Measurements from ENCODE around the gene RNF152.
A peak's percentile ranks its signal among the peaks of the same experiment; 100 is the strongest.

The RNF152 gene

GRCh38 chr18:61833978-61834377, 58.8 kb downstream of the RNF152 start:
- Histone ChIP-seq H3K4me3 (IDR thresholded peaks at IDR 0.05; ENCODE audit: insufficient read depth, low read depth, low read length) (no peak overlapping the region), H3K79me2 (ENCODE audit: insufficient read depth, low read depth) (no peaks in the 10 kb centered on the region), H2AFZ (ENCODE audit: low read depth) (no peak overlapping the region), H3K4me1 (ENCODE audit: low read depth, poor library complexity, severe bottlenecking) (peaks cover 10% of the 10 kb centered on the region), H3K36me3 (ENCODE audit: insufficient read depth) (no peaks in the 10 kb centered on the region), H3K27ac (no peak overlapping the region), H3K4me2 (no peak overlapping the region; the same call in 1 of the 2 replicates), H3K9ac (no peak overlapping the region), H3K27me3 (ENCODE audit: insufficient read depth, low read depth) (no peaks in the 10 kb centered on the region), H4K20me1 (ENCODE audit: insufficient read depth) (no peaks in the 10 kb centered on the region)
- no peak for TF ChIP-seq CTCF (conservative IDR thresholded peaks at IDR 0.05; ENCODE audit: low read depth, low read length)

GRCh38 chr18:61833387-61833786, 59.4 kb downstream of the RNF152 start:
- no peak for TF ChIP-seq CTCF (conservative IDR thresholded peaks at IDR 0.05; ENCODE audit: low read depth, low read length)
- H3K36me3 ChIP-seq (ENCODE audit: insufficient read depth), result no peaks in the 10 kb centered on the region
- no peaks in the 10 kb centered on the region for H4K20me1 ChIP-seq (ENCODE audit: insufficient read depth)
- no peak overlapping the region for H2AFZ ChIP-seq (ENCODE audit: low read depth)
- H3K27me3 ChIP-seq (ENCODE audit: insufficient read depth, low read depth), result no peaks in the 10 kb centered on the region
- H3K4me3 ChIP-seq (IDR thresholded peaks at IDR 0.05; ENCODE audit: insufficient read depth, low read depth, low read length), result no peak overlapping the region
- H3K27ac ChIP-seq, result no peak overlapping the region
- no peak overlapping the region for H3K9ac ChIP-seq
- H3K4me1 ChIP-seq (ENCODE audit: low read depth, poor library complexity, severe bottlenecking), result peaks cover 10% of the 10 kb centered on the region
- no peaks in the 10 kb centered on the region for H3K79me2 ChIP-seq (ENCODE audit: insufficient read depth, low read depth)
- peak overlapping the region; percentile 0; the same call in 1 of the 2 replicates for H3K4me2 ChIP-seq

GRCh38 chr18:61832858-61833257, 59.9 kb downstream of the RNF152 start:
- TF ChIP-seq CTCF (conservative IDR thresholded peaks at IDR 0.05; ENCODE audit: low read depth, low read length), result no peak
- Histone ChIP-seq H4K20me1 (ENCODE audit: insufficient read depth) (no peaks in the 10 kb centered on the region), H3K4me3 (IDR thresholded peaks at IDR 0.05; ENCODE audit: insufficient read depth, low read depth, low read length) (no peak overlapping the region), H3K79me2 (ENCODE audit: insufficient read depth, low read depth) (no peaks in the 10 kb centered on the region), H2AFZ (ENCODE audit: low read depth) (no peak overlapping the region), H3K4me1 (ENCODE audit: low read depth, poor library complexity, severe bottlenecking) (peaks cover 10% of the 10 kb centered on the region), H3K27me3 (ENCODE audit: insufficient read depth, low read depth) (no peaks in the 10 kb centered on the region), H3K36me3 (ENCODE audit: insufficient read depth) (no peaks in the 10 kb centered on the region), H3K27ac (no peak overlapping the region), H3K9ac (no peak overlapping the region), H3K4me2 (peak overlapping the region; percentile 0; the same call in 1 of the 2 replicates)

- Histone ChIP-seq H3K27ac (no peak overlapping the region), H4K20me1 (ENCODE audit: insufficient read depth) (no peaks in the 10 kb centered on the region), H3K9ac (no peak overlapping the region), H3K4me1 (ENCODE audit: low read depth, poor library complexity, severe bottlenecking) (peaks cover 10% of the 10 kb centered on the region), H3K36me3 (ENCODE audit: insufficient read depth) (no peaks in the 10 kb centered on the region), H3K79me2 (ENCODE audit: insufficient read depth, low read depth) (no peaks in the 10 kb centered on the region), H3K4me2 (no peak overlapping the region), H2AFZ (ENCODE audit: low read depth) (no peak overlapping the region), H3K4me3 (IDR thresholded peaks at IDR 0.05; ENCODE audit: insufficient read depth, low read depth, low read length) (no peak overlapping the region), H3K27me3 (ENCODE audit: insufficient read depth, low read depth) (no peaks in the 10 kb centered on the region)
- no peak for TF ChIP-seq CTCF (conservative IDR thresholded peaks at IDR 0.05; ENCODE audit: low read depth, low read length)
These were observed 61.7 kb downstream of the RNF152 start for GRCh38 chr18:61831071-61831470.

Data from KMS-11 (cell line).